IMR-90 (cell line): ENCODE measurements around the gene IQGAP2. TPM values are rescaled to one million over a fixed set of nuclear protein-coding genes. Genes with fewer than 3 reads are reported as not detected.

Experiments
- ATAC-seq: fragments of 200-7000 bp; cut with Tn5 transposase; 2 replicates; pipeline ENCODE4 v1.9.1; 2020; ENCODE audit warnings: low read depth, mild to moderate bottlenecking, moderate library complexity
- BruUV-seq: library from RNA; stranded (reverse); fragments of 400-500 nt; replicated peaks from 2 replicates; lab custom pipeline; 2021; lab: Mats Ljungman, UMichigan
- CTCF ChIA-PET: fragments of 300-600 bp; formaldehyde crosslinking; extraction: SDS; loops from one replicate; lab custom pipeline; 2021; ENCODE audit warnings: antibody characterized with exemption; lab: Yijun Ruan, JAX
- POLR2A ChIA-PET: fragments of 300-600 bp; sonication (Branson Sonifier 250); formaldehyde crosslinking; loops from one replicate; lab custom pipeline; 2022; ENCODE audit warnings: antibody characterized with exemption; ENCODE audit not compliant: unreplicated experiment; lab: Charles Lee
- DNase-seq: peaks from one replicate; pipeline ENCODE4 v3.0.0; 2013
- H2AFZ ChIP-seq: replicated peaks from 2 replicates; pipeline ENCODE3; 2013; ENCODE audit warnings: low read length, mild to moderate bottlenecking; ENCODE audit not compliant: poor library complexity
- H2AK5ac ChIP-seq: 2 replicates; pipeline ENCODE4 v1.6.1; 2013; ENCODE audit warnings: low read depth, low read length, inconsistent platforms
- H2AK9ac ChIP-seq: replicated peaks from 2 replicates; pipeline ENCODE3; 2013; ENCODE audit warnings: mild to moderate bottlenecking, low read depth, low read length, moderate library complexity; ENCODE audit not compliant: poor library complexity
- H2BK120ac ChIP-seq: 2 replicates; pipeline ENCODE4 v1.6.1; 2013; ENCODE audit warnings: low read depth, low read length, inconsistent platforms
- H2BK15ac ChIP-seq: 3 replicates; pipeline ENCODE4 v1.6.1; 2013; ENCODE audit warnings: low read depth, low read length, inconsistent platforms
- H2BK20ac ChIP-seq: 2 replicates; pipeline ENCODE4 v1.6.1; 2013; ENCODE audit warnings: low read depth, mild to moderate bottlenecking, inconsistent platforms, low read length, moderate library complexity
- H2BK5ac ChIP-seq: 2 replicates; pipeline ENCODE4 v1.6.1; 2013; ENCODE audit warnings: mild to moderate bottlenecking, low read depth, low read length, inconsistent platforms; ENCODE audit not compliant: poor library complexity, severe bottlenecking
- H3K14ac ChIP-seq: replicated peaks from 2 replicates; pipeline ENCODE4 v1.6.1; 2013; ENCODE audit warnings: low read depth, low read length, inconsistent platforms
- H3K18ac ChIP-seq: 2 replicates; pipeline ENCODE4 v1.6.1; 2013; ENCODE audit warnings: low read depth, low read length, control low read depth
- H3K23ac ChIP-seq: 2 replicates; pipeline ENCODE4 v1.6.1; 2013; ENCODE audit warnings: low read depth, low read length, inconsistent platforms
- H3K27ac ChIP-seq: 2 replicates; pipeline ENCODE4 v1.5.1; 2013; ENCODE audit warnings: mild to moderate bottlenecking, control low read depth, low read length; ENCODE audit not compliant: insufficient read depth
- H3K27me3 ChIP-seq: 2 replicates; pipeline ENCODE4 v1.6.1; 2013; ENCODE audit warnings: low read length; ENCODE audit not compliant: control insufficient read depth, insufficient read depth
- H3K36me3 ChIP-seq: 2 replicates; pipeline ENCODE4 v1.6.1; 2013; ENCODE audit warnings: low read length, mixed read lengths; ENCODE audit not compliant: control insufficient read depth, insufficient read depth
- H3K4ac ChIP-seq: 2 replicates; pipeline ENCODE4 v1.6.1; 2013; ENCODE audit warnings: low read depth, low read length, inconsistent platforms
- H3K4me1 ChIP-seq: 2 replicates; pipeline ENCODE4 v1.6.1; 2013; ENCODE audit warnings: low read length, mixed read lengths; ENCODE audit not compliant: control insufficient read depth, insufficient read depth
- H3K4me2 ChIP-seq: 2 replicates; pipeline ENCODE4 v1.6.1; 2013; ENCODE audit warnings: low read depth, mild to moderate bottlenecking, control low read depth, low read length, moderate library complexity
- H3K4me3 ChIP-seq: 2 replicates; pipeline ENCODE4 v1.5.1; 2013; ENCODE audit warnings: low read depth, mild to moderate bottlenecking, control low read depth, low read length, moderate library complexity; ENCODE audit not compliant: insufficient read depth
- H3K56ac ChIP-seq: 2 replicates; pipeline ENCODE4 v1.6.1; 2013; ENCODE audit warnings: low read length, inconsistent platforms; ENCODE audit not compliant: insufficient read depth; ENCODE audit errors: extremely low read depth
- H3K79me1 ChIP-seq, 2 experiments: 2 replicates each; pipeline ENCODE4 v1.6.1; 2013; ENCODE audit warnings: low read length in 2 of 2, inconsistent platforms in 1 of 2, low read depth in 1 of 2
- H3K9ac ChIP-seq: 2 replicates; pipeline ENCODE4 v1.6.1; 2013; ENCODE audit warnings: low read depth, low read length, control low read depth
- H3K9me1 ChIP-seq: 2 replicates; pipeline ENCODE4 v1.6.1; 2013; ENCODE audit warnings: low read length, inconsistent platforms; ENCODE audit not compliant: insufficient read depth
- H3K9me3 ChIP-seq: 2 replicates; pipeline ENCODE4 v1.6.1; 2013; ENCODE audit warnings: low read length; ENCODE audit not compliant: control insufficient read depth, insufficient read depth
- H4K20me1 ChIP-seq: 2 replicates; pipeline ENCODE4 v1.6.1; 2013; ENCODE audit warnings: low read length, inconsistent platforms; ENCODE audit not compliant: insufficient read depth
- H4K5ac ChIP-seq: 2 replicates; pipeline ENCODE4 v1.6.1; 2013; ENCODE audit warnings: mild to moderate bottlenecking, low read depth, low read length, control low read depth
- H4K8ac ChIP-seq, 2 experiments: 2 replicates each; pipeline ENCODE4 v1.6.1; 2013; ENCODE audit warnings: low read depth in 2 of 2, low read length in 2 of 2, control low read depth in 1 of 2, inconsistent platforms in 1 of 2
- H4K91ac ChIP-seq: 2 replicates; pipeline ENCODE4 v1.6.1; 2013; ENCODE audit warnings: low read depth, low read length, inconsistent platforms; ENCODE audit not compliant: insufficient read depth
- BHLHE40 ChIP-seq: fragments of 150-350 bp; IDR thresholded peaks from 2 replicates; pipeline ENCODE4 v1.6.1; 2016; ENCODE audit warnings: mild to moderate bottlenecking, low read depth, low read length
- CTCF ChIP-seq: conservative IDR thresholded peaks from 2 replicates; pipeline ENCODE4 v1.5.1; 2012; ENCODE audit warnings: mild to moderate bottlenecking, low read depth, low read length, improper control_type of control experiment
- ELK1 ChIP-seq: fragments of 150-350 bp; IDR thresholded peaks from 2 replicates; pipeline ENCODE4 v1.6.1; 2016; ENCODE audit warnings: low read depth, mild to moderate bottlenecking, low read length, moderate library complexity, borderline replicate concordance
- FOS ChIP-seq: fragments of 150-350 bp; IDR thresholded peaks from 2 replicates; pipeline ENCODE4 v1.6.1; 2016; ENCODE audit warnings: low read depth, low read length
- MXI1 ChIP-seq: IDR thresholded peaks from 2 replicates; pipeline ENCODE4 v1.6.1; 2012; ENCODE audit warnings: low read depth, mild to moderate bottlenecking, low read length, moderate library complexity, borderline replicate concordance
- NFE2L2 ChIP-seq: fragments of 150-350 bp; IDR thresholded peaks from 2 replicates; pipeline ENCODE4 v1.6.1; 2016; ENCODE audit warnings: low read depth, mild to moderate bottlenecking, low read length
- POLR2A ChIP-seq: IDR thresholded peaks from 2 replicates; pipeline ENCODE4 v1.6.1; 2012; ENCODE audit warnings: mild to moderate bottlenecking, low read depth, low read length
- RAD21 ChIP-seq: IDR thresholded peaks from 2 replicates; pipeline ENCODE4 v1.6.1; 2012; ENCODE audit warnings: low read length, improper control_type of control experiment
- RCOR1 ChIP-seq: IDR thresholded peaks from 2 replicates; pipeline ENCODE4 v1.6.1; 2012; ENCODE audit warnings: mild to moderate bottlenecking, low read length, improper control_type of control experiment; ENCODE audit not compliant: insufficient replicate concordance
- RFX5 ChIP-seq: IDR thresholded peaks from 2 replicates; pipeline ENCODE4 v1.8.0; 2012; ENCODE audit warnings: low read depth, mild to moderate bottlenecking, low read length, moderate library complexity
- SMC3 ChIP-seq: fragments of 150-350 bp; IDR thresholded peaks from 2 replicates; pipeline ENCODE4 v1.6.1; 2016; ENCODE audit warnings: low read depth, mild to moderate bottlenecking, antibody characterized with exemption, low read length, moderate library complexity
- USF2 ChIP-seq: fragments of 150-350 bp; IDR thresholded peaks from 2 replicates; pipeline ENCODE4 v1.6.1; 2017; ENCODE audit warnings: mild to moderate bottlenecking, antibody characterized with exemption, low read length, low read depth
- dilution Hi-C: fragments of 300-500 bp; cut with HindIII; formaldehyde crosslinking; loops from one replicate; pipeline ENCODE4 v1.14.3; 2018; ENCODE audit warnings: low sequenced_read_pairs; ENCODE audit not compliant: unreplicated experiment
- in situ Hi-C: fragments of 300-500 bp; cut with MboI; formaldehyde crosslinking; loops from 3 replicates; pipeline ENCODE4 v1.14.3; 2019; ENCODE audit warnings: low sequenced_read_pairs, inconsistent platforms, mixed read lengths
- intact Hi-C: fragments of 100-400 bp; cut with micrococcal nuclease; formaldehyde crosslinking; loops from 2 replicates; pipeline ENCODE4 v1.10.0; 2022
- polyA plus RNA-seq, 3 experiments: library from polyadenylated mRNA; depleted of rRNA; stranded (reverse); fragments of >200 nt; gene quantifications; 2 replicates each; pipeline ENCODE4 v1.2.3, GENCODE V29; 2012; ENCODE audit warnings: low replicate concordance in 1 of 3
- total RNA-seq: library from RNA; depleted of rRNA; stranded (reverse); fragments of >200 nt; gene quantifications from 2 replicates; pipeline ENCODE4 v1.2.3, GENCODE V29; 2012

The IQGAP2 gene
- total and polyA plus RNA-seq, 2 of the 4 experiments (the other 2 are of a cell fraction), result 0.21 to 0.36 TPM

- no peak overlapping the region for H3K4me2 ChIP-seq
- no peak overlapping the region for H2BK5ac ChIP-seq
- no peak overlapping the region for H3K23ac ChIP-seq
- no peak overlapping the region for H4K91ac ChIP-seq
- no peak overlapping the region for H3K9ac ChIP-seq
- intact Hi-C loops (no loop called here), dilution Hi-C loops (no loop called here), in situ Hi-C loops (no loop called here)
- peaks cover 10% of the 10 kb centered on the region for H3K27me3 ChIP-seq
- H4K5ac ChIP-seq, result no peak overlapping the region
- H3K4me1 ChIP-seq, result no peaks in the 10 kb centered on the region
- DNase-seq, result no peak
- no peak overlapping the region for H3K18ac ChIP-seq
- BruUV-seq, result no TSS peak
- no peak overlapping the region for H2BK20ac ChIP-seq
- no peaks in the 10 kb centered on the region for H4K20me1 ChIP-seq
- POLR2A ChIA-PET, result no interaction called here
- ATAC-seq, result no peak
- H3K79me1 ChIP-seq, result no peaks in the 10 kb centered on the region
- no peaks in the 10 kb centered on the region for H3K9me1 ChIP-seq
- TF ChIP-seq RFX5, result no peak
- no peak for TF ChIP-seq BHLHE40
- no peak for TF ChIP-seq SMC3
- TF ChIP-seq ELK1, result no peak
- no peak for TF ChIP-seq RAD21
- TF ChIP-seq CTCF, result no peak
- TF ChIP-seq FOS, result no peak
- no peak for TF ChIP-seq USF2
- no peak for TF ChIP-seq POLR2A
- TF ChIP-seq MXI1, result no peak
- TF ChIP-seq NFE2L2, result no peak
- TF ChIP-seq RCOR1, result no peak
- CTCF ChIA-PET, result no interaction called here
- H3K9me3 ChIP-seq, result no peaks in the 10 kb centered on the region
- H3K14ac ChIP-seq, result no peak overlapping the region
- H2AK5ac ChIP-seq, result no peak overlapping the region
- no peak overlapping the region for H4K8ac ChIP-seq
- H2BK15ac ChIP-seq, result no peak overlapping the region
- no peak overlapping the region for H3K27ac ChIP-seq
- no peak overlapping the region for H3K4me3 ChIP-seq
- no peak overlapping the region for H2AFZ ChIP-seq
- no peak overlapping the region for H3K4ac ChIP-seq
- no peak overlapping the region for H3K56ac ChIP-seq
- no peaks in the 10 kb centered on the region for H3K36me3 ChIP-seq
- no peak overlapping the region for H2AK9ac ChIP-seq
- no peak overlapping the region for H2BK120ac ChIP-seq
These were observed 37.5 kb upstream of the IQGAP2 start for GRCh38 chr5:76365561-76365960.
